ENCODE results near the gene BOC. TPM values are rescaled to one million over a fixed set of nuclear protein-coding genes. Genes with fewer than 3 reads are reported as not detected.

BOC gene
- total RNA-seq, 3 donors from 2014 or later = 48.8 to 56.6 (median 55.1) TPM

DNA sequence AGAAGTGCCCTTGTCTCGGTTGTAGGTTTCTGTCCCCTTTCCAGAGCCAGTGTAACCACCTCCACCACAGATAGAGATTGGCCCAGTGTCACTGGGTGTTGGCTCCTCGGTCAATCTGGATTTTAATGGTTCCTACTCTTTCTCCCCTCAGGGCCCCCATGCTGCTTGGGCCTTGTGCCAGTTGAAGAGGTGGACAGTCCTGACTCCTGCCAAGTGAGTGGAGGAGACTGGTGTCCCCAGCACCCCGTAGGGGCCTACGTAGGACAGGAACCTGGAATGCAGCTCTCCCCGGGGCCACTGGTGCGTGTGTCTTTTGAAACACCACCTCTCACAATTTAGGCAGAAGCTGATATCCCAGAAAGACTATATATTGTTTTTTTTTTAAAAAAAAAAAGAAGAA, 75.2 kb downstream of the BOC start:
- DNase-seq (ENCODE audit: low spot score in 2 of 2) = no peak
- Histone ChIP-seq H3K27me3 (no peaks in the 10 kb centered on the region), H3K27ac (peak overlapping the region; percentile 80 to 90), H3K4me3 (no peak overlapping the region), H3K9me3 (no peaks in the 10 kb centered on the region), H3K4me1 (peaks cover 0 to 15% of the 10 kb centered on the region in 2 donors), H3K36me3 (no peaks in the 10 kb centered on the region)
- TF ChIP-seq POLR2AphosphoS5 (IDR thresholded peaks at IDR 0.05) = no peak
- intact Hi-C loops (cut with DNase I; ENCODE audit: low total_unique reads) = loop anchor here (10.0 kb wide), 1 partner anchor 232 kb away; no protein-coding TSS in a partner anchor

DNA sequence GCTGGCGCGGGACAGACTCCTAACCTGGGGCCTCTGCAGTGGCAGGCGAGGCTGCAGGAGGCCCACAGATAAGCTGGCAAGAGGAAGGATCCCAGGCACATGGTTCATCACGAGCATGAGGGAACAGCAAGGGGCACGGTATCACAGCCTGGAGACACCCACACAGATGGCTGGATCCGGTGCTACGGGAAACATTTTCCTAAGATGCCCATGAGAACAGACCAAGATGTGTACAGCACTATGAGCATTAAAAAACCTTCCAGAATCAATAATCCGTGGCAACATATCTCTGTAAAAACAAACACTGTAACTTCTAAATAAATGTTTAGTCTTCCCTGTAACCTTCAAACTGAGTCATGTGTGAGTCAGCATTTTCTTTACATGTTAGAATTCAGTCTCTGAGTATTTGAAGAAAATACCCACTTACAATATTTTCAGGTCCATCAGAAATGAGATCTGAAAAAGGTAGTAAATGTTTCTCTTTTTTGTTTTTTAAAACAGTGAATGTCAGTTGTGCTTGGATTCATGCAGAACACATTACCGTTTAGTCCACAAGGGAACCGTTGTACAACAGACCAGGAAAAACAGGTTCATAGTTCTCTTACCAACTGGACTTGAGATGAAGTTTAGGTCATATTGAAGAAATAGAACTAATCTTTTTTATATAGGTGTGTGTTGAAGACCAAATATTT, 75.9 kb downstream of the BOC start:
- peaks cover 0 to 15% of the 10 kb centered on the region in 2 donors for H3K4me1 ChIP-seq

DNA sequence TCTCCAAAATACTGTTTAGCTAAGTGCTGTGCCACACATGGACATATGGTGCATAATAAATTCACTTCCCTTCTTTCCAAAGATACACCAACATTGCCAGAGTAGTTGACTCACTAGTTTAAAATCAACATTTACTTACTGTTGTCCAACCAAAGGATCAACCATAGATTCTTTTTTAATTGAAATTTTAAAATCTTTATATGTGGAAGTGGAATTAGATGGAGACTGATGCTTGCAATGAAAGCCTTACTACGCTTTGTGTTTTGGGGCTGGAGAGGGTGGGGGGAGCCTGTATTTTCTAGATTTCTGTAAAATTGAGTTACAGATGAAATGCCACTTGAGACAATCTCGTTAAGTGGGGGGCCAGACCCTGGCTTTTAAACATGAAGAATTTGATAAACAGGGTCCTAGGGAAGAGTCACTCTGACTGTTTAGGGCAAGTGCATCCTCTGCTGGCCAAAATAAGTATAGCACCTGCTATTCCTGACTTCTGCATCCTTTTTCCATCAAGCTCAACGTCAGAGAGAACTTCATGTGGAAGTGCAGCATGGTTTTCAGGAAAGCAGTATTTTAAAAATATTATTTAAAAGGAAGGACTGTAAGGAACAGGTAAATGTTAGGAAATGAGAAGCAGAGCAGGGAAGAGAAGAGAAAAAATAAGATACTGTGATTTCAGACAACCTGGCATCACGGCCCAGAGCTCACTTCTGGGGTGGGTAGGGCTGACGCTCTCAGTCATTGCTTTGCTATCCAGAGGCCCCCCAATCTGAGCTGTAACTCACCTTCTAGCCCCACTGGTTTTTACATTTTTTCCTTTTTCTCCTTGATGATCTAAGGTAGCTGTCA, 76.7 kb downstream of the BOC start:
- intact Hi-C loops (cut with DNase I; ENCODE audit: low total_unique reads) = loop anchor here (10.0 kb wide), 1 partner anchor 233 kb away; no protein-coding TSS in a partner anchor
- peak overlapping the region; percentile 75 to 80 for H3K27ac ChIP-seq
- H3K27me3 ChIP-seq = no peaks in the 10 kb centered on the region
- no peaks in the 10 kb centered on the region for H3K36me3 ChIP-seq
- TF ChIP-seq POLR2A (IDR thresholded peaks at IDR 0.05) (no peak), POLR2AphosphoS5 (IDR thresholded peaks at IDR 0.05) (peak in 1 of 3 donors; percentile 42)
- TF ChIP-seq, protein P1, sequence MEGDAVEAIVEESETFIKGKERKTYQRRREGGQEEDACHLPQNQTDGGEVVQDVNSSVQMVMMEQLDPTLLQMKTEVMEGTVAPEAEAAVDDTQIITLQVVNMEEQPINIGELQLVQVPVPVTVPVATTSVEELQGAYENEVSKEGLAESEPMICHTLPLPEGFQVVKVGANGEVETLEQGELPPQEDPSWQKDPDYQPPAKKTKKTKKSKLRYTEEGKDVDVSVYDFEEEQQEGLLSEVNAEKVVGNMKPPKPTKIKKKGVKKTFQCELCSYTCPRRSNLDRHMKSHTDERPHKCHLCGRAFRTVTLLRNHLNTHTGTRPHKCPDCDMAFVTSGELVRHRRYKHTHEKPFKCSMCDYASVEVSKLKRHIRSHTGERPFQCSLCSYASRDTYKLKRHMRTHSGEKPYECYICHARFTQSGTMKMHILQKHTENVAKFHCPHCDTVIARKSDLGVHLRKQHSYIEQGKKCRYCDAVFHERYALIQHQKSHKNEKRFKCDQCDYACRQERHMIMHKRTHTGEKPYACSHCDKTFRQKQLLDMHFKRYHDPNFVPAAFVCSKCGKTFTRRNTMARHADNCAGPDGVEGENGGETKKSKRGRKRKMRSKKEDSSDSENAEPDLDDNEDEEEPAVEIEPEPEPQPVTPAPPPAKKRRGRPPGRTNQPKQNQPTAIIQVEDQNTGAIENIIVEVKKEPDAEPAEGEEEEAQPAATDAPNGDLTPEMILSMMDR (IDR thresholded peaks at IDR 0.05) = peak; percentile 98 to 100 (median 99)
- H3K9me3 ChIP-seq = no peaks in the 10 kb centered on the region
- no peak for DNase-seq (ENCODE audit: low spot score in 2 of 2)
- H3K4me3 ChIP-seq = no peak overlapping the region
- H3K4me1 ChIP-seq = peaks cover 0 to 15% of the 10 kb centered on the region in 2 donors

More for the DNA sequence above, 75.9 kb downstream of the BOC start:
- H3K4me3 ChIP-seq = no peak overlapping the region
- no peaks in the 10 kb centered on the region for H3K36me3 ChIP-seq
- H3K9me3 ChIP-seq = no peaks in the 10 kb centered on the region
- peak overlapping the region; percentile 75 to 80 for H3K27ac ChIP-seq
- intact Hi-C loops (cut with DNase I; ENCODE audit: low total_unique reads) = loop anchor here (10.0 kb wide), 1 partner anchor 232 kb away; no protein-coding TSS in a partner anchor
- DNase-seq (ENCODE audit: low spot score in 2 of 2) = no peak
- no peaks in the 10 kb centered on the region for H3K27me3 ChIP-seq
- TF ChIP-seq, protein P1 (IDR thresholded peaks at IDR 0.05) = no peak
- no peak for TF ChIP-seq POLR2A (IDR thresholded peaks at IDR 0.05)
- peak in 1 of 3 donors; percentile 18 for TF ChIP-seq POLR2AphosphoS5 (IDR thresholded peaks at IDR 0.05)

DNA sequence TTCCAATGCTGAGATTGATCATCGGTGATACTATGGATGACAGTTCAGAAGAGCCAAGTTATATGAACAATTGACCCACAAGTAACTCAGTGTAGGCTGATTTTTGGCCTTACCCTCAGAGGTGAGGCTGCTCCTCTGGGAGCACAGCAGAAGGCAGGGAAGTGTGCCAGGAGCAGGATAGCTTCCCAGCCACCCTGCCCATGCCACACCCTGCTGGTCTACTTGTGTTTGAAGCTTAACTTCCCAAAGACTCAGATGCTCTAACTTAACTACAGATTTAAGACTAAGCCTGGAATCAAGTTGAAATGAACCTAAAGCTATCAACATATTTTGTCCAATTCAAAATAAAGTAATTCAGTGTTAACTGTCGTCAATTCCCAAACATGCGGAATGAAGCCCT, 77.5 kb downstream of the BOC start:
- Histone ChIP-seq H3K27me3 (no peaks in the 10 kb centered on the region), H3K27ac (no peak overlapping the region), H3K36me3 (no peaks in the 10 kb centered on the region), H3K4me1 (peaks cover 0 to 15% of the 10 kb centered on the region in 2 donors), H3K4me3 (no peak overlapping the region), H3K9me3 (no peaks in the 10 kb centered on the region)
- TF ChIP-seq POLR2A (IDR thresholded peaks at IDR 0.05) = no peak
- DNase-seq (ENCODE audit: low spot score in 2 of 2) = no peak
- intact Hi-C loops (cut with DNase I; ENCODE audit: low total_unique reads) = loop anchor here (10.0 kb wide), 1 partner anchor 234 kb away; no protein-coding TSS in a partner anchor

DNA sequence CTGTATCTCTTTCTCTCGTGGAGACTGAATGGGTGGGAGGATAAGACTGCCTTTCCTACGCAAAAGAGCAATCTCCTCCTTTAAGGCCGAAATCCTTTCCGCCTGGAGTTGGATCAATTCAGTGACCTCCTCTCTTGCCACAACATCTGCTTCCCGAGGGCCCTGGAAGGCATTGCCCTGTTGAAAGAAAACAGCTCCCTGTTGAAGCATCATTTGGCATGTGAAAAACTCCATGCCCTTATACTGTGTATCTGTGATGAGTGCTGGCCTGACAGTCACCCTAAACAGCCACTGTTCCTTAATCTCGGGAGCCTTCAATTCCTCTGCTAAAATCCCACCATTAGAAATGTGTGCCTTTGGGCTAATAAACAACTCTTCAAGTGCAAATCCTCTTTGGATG, 80.2 kb downstream of the BOC start:
- Histone ChIP-seq H3K27ac (peak overlapping the region in 1 of 2 donors; percentile 71), H3K4me3 (no peak overlapping the region)
- intact Hi-C loops (cut with DNase I; ENCODE audit: low total_unique reads) = no loop called here

More for the DNA sequence above, 80.2 kb downstream of the BOC start:
- no peaks in the 10 kb centered on the region for H3K36me3 ChIP-seq
- H3K9me3 ChIP-seq = no peaks in the 10 kb centered on the region
- H3K27me3 ChIP-seq = no peaks in the 10 kb centered on the region
- TF ChIP-seq, protein P1 (IDR thresholded peaks at IDR 0.05) = no peak
- no peak for TF ChIP-seq POLR2A (IDR thresholded peaks at IDR 0.05)
- TF ChIP-seq POLR2AphosphoS5 (IDR thresholded peaks at IDR 0.05) = no peak
- peaks cover 0 to 12% of the 10 kb centered on the region in 2 donors for H3K4me1 ChIP-seq
- DNase-seq (ENCODE audit: low spot score in 2 of 2) = no peak

Data from breast epithelium (tissue), 4 donors.